Brain microvascular endothelial cell (primary cell): ENCODE data around the gene KCNN4.

Experiments
- DNase-seq: peaks from one replicate; pipeline ENCODE4 v3.0.0-alpha.2; 2020
- H3K27ac ChIP-seq: fragments of 250-450 bp; sonication (Bioruptor Pico); 2 replicates; pipeline ENCODE4 v1.5.1; 2020; ENCODE audit warnings: mild to moderate bottlenecking, moderate library complexity
- H3K27me3 ChIP-seq: fragments of 250-450 bp; sonication (Bioruptor Pico); replicated peaks from 2 replicates; pipeline ENCODE4 v1.5.1; 2020; ENCODE audit warnings: mild to moderate bottlenecking
- H3K36me3 ChIP-seq: fragments of 250-450 bp; sonication (Bioruptor Pico); replicated peaks from 2 replicates; pipeline ENCODE4 v1.5.1; 2020; ENCODE audit warnings: mild to moderate bottlenecking
- H3K4me3 ChIP-seq: 2 replicates; pipeline ENCODE4 v1.5.1; 2011; ENCODE audit warnings: low read depth, mild to moderate bottlenecking, control low read depth, low read length, moderate library complexity
- in situ Hi-C: cut with HindIII; loops from 2 replicates; pipeline ENCODE4 v1.10.0; 2017; ENCODE audit warnings: low sequenced_read_pairs, low pct_ligation_motif_present
- TF ChIP-seq, protein P1 (sequence below): IDR thresholded peaks from 2 replicates; pipeline ENCODE4 v1.5.1; 2011; ENCODE audit warnings: low read depth, mild to moderate bottlenecking, moderate library complexity, low read length, control low read depth, inconsistent platforms; ENCODE audit errors: missing control alignments

Gene KCNN4

DNA sequence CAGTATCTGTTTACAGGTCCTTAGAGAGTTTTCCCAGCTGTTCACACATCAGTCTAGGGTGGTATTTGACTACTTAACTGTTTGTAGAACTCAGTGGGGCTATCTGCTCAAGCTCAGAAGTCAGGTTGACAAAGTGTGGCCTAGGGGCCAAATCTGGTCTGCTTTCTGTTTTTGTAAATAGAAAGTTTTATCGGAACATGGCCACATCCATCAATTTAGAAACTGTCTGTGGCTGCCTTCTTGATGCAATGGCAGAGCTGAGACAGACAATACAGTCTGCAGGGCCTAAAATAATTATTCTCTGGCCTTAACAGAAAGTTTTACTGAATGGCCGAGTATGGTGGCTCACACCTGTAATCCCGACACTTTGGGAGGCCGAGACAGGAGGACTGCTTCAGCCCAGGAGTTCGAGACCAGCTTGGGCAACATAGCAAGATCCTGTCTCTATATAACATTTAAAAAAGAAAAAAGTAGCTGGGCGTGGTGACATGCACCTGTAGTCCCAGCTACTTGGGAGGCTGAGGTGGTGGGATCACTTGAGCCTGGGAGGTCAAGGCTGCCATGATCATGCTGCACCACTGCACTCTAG lies 28.4 kb downstream of the KCNN4 start:
- Histone ChIP-seq H3K27ac (peak overlapping the region; percentile 98), H3K36me3 (peaks cover 35% of the 10 kb centered on the region), H3K27me3 (no peaks in the 10 kb centered on the region), H3K4me3 (no peak overlapping the region)
- no peak for DNase-seq
- TF ChIP-seq, protein P1, sequence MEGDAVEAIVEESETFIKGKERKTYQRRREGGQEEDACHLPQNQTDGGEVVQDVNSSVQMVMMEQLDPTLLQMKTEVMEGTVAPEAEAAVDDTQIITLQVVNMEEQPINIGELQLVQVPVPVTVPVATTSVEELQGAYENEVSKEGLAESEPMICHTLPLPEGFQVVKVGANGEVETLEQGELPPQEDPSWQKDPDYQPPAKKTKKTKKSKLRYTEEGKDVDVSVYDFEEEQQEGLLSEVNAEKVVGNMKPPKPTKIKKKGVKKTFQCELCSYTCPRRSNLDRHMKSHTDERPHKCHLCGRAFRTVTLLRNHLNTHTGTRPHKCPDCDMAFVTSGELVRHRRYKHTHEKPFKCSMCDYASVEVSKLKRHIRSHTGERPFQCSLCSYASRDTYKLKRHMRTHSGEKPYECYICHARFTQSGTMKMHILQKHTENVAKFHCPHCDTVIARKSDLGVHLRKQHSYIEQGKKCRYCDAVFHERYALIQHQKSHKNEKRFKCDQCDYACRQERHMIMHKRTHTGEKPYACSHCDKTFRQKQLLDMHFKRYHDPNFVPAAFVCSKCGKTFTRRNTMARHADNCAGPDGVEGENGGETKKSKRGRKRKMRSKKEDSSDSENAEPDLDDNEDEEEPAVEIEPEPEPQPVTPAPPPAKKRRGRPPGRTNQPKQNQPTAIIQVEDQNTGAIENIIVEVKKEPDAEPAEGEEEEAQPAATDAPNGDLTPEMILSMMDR, result no peak
- in situ Hi-C loops, result no loop called here

DNA sequence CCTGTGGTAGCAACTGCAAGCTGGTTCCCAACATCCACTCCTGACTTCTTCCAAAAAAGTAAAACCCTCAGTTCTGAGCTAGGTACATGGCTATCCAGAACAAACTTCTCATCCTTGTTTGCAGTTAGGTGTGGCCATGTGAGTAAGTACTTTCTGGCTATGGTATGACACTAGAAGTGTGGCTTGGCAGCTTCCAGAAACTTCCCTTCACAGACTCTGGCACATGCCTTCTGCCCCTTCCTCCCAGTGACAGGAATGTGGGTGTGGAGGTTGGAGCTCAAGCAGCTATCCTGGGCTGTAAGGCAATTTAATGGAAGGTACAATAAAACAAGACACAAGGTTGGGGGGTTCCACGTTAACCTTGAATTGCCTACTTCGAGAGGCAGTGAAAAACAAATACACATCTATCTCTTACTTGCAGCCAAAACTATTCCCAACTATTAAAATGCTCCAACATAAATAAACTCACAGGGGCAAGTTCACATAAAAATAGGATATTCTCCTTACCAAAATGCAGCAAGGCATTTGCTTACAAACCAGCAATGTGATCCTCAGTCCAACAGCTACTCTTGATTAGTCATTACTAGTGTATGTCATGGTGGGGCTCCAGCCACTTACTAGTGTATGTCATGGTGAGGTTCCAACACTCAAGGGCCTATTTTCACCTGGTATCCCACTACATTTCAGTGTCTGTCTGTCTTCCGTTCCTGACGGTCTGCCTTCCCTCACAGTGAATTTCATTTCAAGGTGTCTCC lies 29.1 kb downstream of the KCNN4 start:
- peak overlapping the region; percentile 98 for H3K27ac ChIP-seq
- TF ChIP-seq, protein P1, result no peak
- DNase-seq, result no peak
- no peak overlapping the region for H3K4me3 ChIP-seq
- H3K36me3 ChIP-seq, result peaks cover 42% of the 10 kb centered on the region
- no peaks in the 10 kb centered on the region for H3K27me3 ChIP-seq
- in situ Hi-C loops, result no loop called here

DNA sequence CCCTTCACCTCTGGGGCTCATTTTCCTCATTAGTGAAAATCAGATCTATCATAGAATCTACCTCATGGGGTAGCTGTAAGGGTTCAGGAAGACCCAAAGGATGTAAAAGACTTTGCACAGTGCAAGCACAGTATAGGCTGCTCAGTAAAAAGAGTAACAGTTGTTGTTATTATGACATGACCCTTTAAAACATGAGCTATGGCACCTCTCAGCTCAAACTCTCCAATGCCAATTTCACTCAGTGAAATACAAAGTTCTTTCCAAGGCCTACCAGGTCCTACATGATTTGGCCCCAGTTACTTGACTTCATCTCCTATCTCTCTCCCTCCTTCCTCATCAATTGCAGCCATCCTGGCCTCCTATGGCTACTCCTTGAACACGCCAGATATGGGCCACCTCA lies 30.9 kb downstream of the KCNN4 start:
- H3K4me3 ChIP-seq, result no peak overlapping the region
- in situ Hi-C loops, result no loop called here
- DNase-seq, result no peak
- peaks cover 57% of the 10 kb centered on the region for H3K36me3 ChIP-seq
- TF ChIP-seq, protein P1, result no peak
- H3K27me3 ChIP-seq, result no peaks in the 10 kb centered on the region
- no peak overlapping the region for H3K27ac ChIP-seq

DNA sequence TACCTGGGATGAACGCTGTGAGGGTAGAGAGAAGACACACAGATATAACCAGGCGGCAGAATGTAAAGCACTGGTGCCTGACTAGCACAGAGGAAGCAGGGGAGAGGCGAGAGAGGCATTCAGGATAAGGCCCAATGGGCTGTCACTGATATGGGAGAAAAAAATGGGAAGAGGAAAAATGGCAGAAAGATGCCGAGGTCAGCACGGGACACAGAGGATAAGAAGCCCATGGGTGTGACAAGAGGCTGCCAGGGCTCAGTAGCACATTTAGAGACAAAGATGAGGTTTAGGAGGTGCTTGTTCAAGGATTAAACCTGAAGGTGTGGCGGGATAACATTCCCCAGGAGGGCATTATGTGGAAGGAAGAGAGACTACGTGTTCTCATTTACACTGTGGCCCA lies 31.6 kb downstream of the KCNN4 start:
- TF ChIP-seq, protein P1, result no peak
- no peaks in the 10 kb centered on the region for H3K27me3 ChIP-seq
- no peak overlapping the region for H3K4me3 ChIP-seq
- no peak for DNase-seq
- in situ Hi-C loops, result no loop called here
- H3K27ac ChIP-seq, result no peak overlapping the region
- H3K36me3 ChIP-seq, result peaks cover 62% of the 10 kb centered on the region

DNA sequence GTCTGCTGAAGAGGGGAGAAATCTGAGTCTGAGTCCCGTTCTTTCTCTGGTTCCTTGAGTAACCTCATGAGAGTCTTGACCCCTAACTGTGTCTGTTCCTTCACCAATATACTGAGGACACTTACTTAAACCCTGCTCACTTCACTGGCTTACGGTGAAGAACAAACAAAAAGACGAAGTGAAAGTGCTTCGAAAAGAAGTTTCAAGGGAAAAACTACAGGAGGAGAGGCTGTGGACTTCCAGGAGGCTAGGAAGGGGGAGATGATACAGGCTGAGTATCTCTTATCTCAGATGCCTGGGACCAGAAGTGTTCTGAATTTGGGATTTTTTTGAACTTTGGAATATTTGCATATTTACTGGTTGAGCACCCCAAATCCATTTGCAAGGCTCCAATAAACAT lies 32.1 kb downstream of the KCNN4 start:
- TF ChIP-seq, protein P1, result no peak
- Histone ChIP-seq H3K27ac (no peak overlapping the region), H3K4me3 (no peak overlapping the region), H3K36me3 (peaks cover 65% of the 10 kb centered on the region), H3K27me3 (no peaks in the 10 kb centered on the region)
- DNase-seq, result no peak
- in situ Hi-C loops, result no loop called here

DNA sequence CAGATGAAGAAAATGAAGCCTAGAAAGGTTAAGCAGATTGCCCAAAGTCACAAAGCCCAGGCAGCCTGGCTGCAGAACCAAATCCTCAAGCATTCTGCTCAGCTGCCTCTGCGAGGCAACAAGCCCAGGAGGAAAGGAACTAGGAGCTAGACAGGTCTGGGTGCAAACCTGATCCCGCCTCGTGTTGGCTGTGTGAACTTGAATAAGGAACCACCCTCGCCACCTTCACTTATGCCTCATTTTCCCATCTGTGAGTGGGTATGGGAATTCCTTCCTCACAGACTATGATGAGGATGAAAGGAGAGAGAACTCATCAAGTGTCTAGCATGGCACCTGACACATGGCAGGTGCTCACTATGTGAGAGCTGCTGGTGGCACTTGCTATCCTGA lies 32.6 kb downstream of the KCNN4 start:
- no peak overlapping the region for H3K27ac ChIP-seq
- no peak for DNase-seq
- in situ Hi-C loops, result no loop called here
- H3K36me3 ChIP-seq, result peaks cover 65% of the 10 kb centered on the region
- H3K27me3 ChIP-seq, result no peaks in the 10 kb centered on the region
- no peak overlapping the region for H3K4me3 ChIP-seq
- TF ChIP-seq, protein P1, result no peak
